A549 (cell line): ENCODE results near the gene GKN1. TPM values are rescaled to one million over a fixed set of nuclear protein-coding genes. Genes with fewer than 3 reads are reported as not detected.

Experiments
- ATAC-seq, 2 experiments: fragments of 200-7000 bp in 1 of 2; fragments of >200 bp in 1 of 2; cut with Nextera tagmentation in 1 of 2; cut with Tn5 transposase in 1 of 2; 3 replicates each; pipeline versions ENCODE4 v1.8.0 to v1.9.1; 2018 to 2020; ENCODE audit warnings: mild to moderate bottlenecking in 1 of 2, moderate library complexity in 1 of 2
- CTCF ChIA-PET: fragments of 300-600 bp; sonication (Branson Sonifier 250); formaldehyde crosslinking; extraction: SDS; loops from one replicate; lab custom pipeline; 2021; ENCODE audit warnings: antibody characterized with exemption, inconsistent platforms; lab: Yijun Ruan, JAX
- POLR2A ChIA-PET: fragments of 350-600 bp; formaldehyde crosslinking; extraction: SDS; loops from one replicate; lab custom pipeline; 2021; ENCODE audit warnings: antibody characterized with exemption, inconsistent platforms; lab: Yijun Ruan, JAX
- DNase-seq, 2 experiments: peaks; one replicate each; pipeline versions ENCODE4 v3.0.0 to v3.0.0-alpha.2; 2011 to 2016; ENCODE audit warnings: low read depth in 1 of 2, low spot score in 1 of 2
- FAIRE-seq: peaks from 2 replicates; lab custom pipeline; 2011; peaks lifted over from hg19 to GRCh38; lab: Jason Lieb, UNC
- H3K27ac ChIP-seq, 2 experiments: fragments of >200 bp; sonication (Bioruptor Twin); formaldehyde crosslinking; 3 replicates each; pipeline ENCODE4 v1.5.1; 2016 to 2017
- H3K4me1 ChIP-seq: fragments of >200 bp; sonication (Bioruptor Twin); formaldehyde crosslinking; 3 replicates; pipeline ENCODE4 v1.6.1; 2016
- H3K4me2 ChIP-seq: fragments of >200 bp; sonication (Bioruptor Twin); formaldehyde crosslinking; 3 replicates; pipeline ENCODE4 v1.6.1; 2016
- H3K4me3 ChIP-seq: fragments of >200 bp; sonication (Bioruptor Twin); formaldehyde crosslinking; 3 replicates; pipeline ENCODE4 v1.5.1; 2016
- H3K9me3 ChIP-seq: fragments of >200 bp; sonication (Bioruptor Twin); formaldehyde crosslinking; 3 replicates; pipeline ENCODE4 v1.6.1; 2016
- BHLHE40 ChIP-seq: IDR thresholded peaks from 2 replicates; pipeline ENCODE4 v1.6.1; 2012; ENCODE audit warnings: low read depth, low read length, inconsistent platforms
- CBX2 ChIP-seq: fragments of 200-600 bp; sonication (generic); IDR thresholded peaks from 2 replicates; pipeline ENCODE4 v1.6.1; 2016; ENCODE audit warnings: low read depth, mild to moderate bottlenecking, borderline replicate concordance
- CEBPB ChIP-seq, 2 experiments: fragments of >200 bp in 1 of 2; sonication (Bioruptor Twin) in 1 of 2; formaldehyde crosslinking in 1 of 2; IDR thresholded peaks; 2 replicates each; pipeline ENCODE4 v1.6.1; 2012 to 2016
- CHD2 ChIP-seq: fragments of 150-350 bp; IDR thresholded peaks from 2 replicates; pipeline ENCODE4 v1.6.1; 2014; ENCODE audit warnings: low read length; ENCODE audit not compliant: partially characterized antibody
- CHD4 ChIP-seq: fragments of 200-600 bp; sonication (generic); IDR thresholded peaks from 2 replicates; pipeline ENCODE4 v1.6.1; 2016; ENCODE audit warnings: antibody characterized with exemption, mild to moderate bottlenecking, borderline replicate concordance
- E2F6 ChIP-seq: IDR thresholded peaks from 2 replicates; pipeline ENCODE4 v1.6.1; 2012; ENCODE audit warnings: low read depth, borderline replicate concordance
- EHMT2 ChIP-seq: fragments of 200-600 bp; sonication (generic); IDR thresholded peaks from 2 replicates; pipeline ENCODE4 v1.6.1; 2016; ENCODE audit warnings: antibody characterized with exemption, low read depth, mild to moderate bottlenecking, moderate library complexity
- ELK1 ChIP-seq: fragments of 150-350 bp; IDR thresholded peaks from 2 replicates; pipeline ENCODE4 v1.6.1; 2014; ENCODE audit warnings: low read depth, mild to moderate bottlenecking, low read length
- ESRRA ChIP-seq: fragments of 150-350 bp; IDR thresholded peaks from 2 replicates; pipeline ENCODE4 v1.6.1; 2014; ENCODE audit warnings: mild to moderate bottlenecking, low read length, borderline replicate concordance
- FOSB ChIP-seq: fragments of 250-450 bp; sonication (Bioruptor Pico); IDR thresholded peaks from 2 replicates; pipeline ENCODE4 v1.5.0; 2020; ENCODE audit warnings: mild to moderate bottlenecking, moderate library complexity
- FOXS1 ChIP-seq: fragments of 250-450 bp; sonication (Bioruptor Pico); IDR thresholded peaks from 2 replicates; pipeline ENCODE4 v1.5.0; 2020; ENCODE audit warnings: mild to moderate bottlenecking, moderate library complexity
- GATA3 ChIP-seq: IDR thresholded peaks from 2 replicates; pipeline ENCODE4 v1.6.1; 2012; ENCODE audit warnings: borderline replicate concordance
- HDAC2 ChIP-seq: fragments of 200-600 bp; sonication (generic); IDR thresholded peaks from 2 replicates; pipeline ENCODE4 v1.6.1; 2016
- HEYL ChIP-seq: fragments of 250-450 bp; sonication (Bioruptor Pico); IDR thresholded peaks from 2 replicates; pipeline ENCODE4 v1.8.0; 2021; ENCODE audit warnings: mild to moderate bottlenecking, moderate library complexity
- HOXA7 ChIP-seq: fragments of 250-450 bp; sonication (Bioruptor Pico); IDR thresholded peaks from 2 replicates; pipeline ENCODE4 v1.5.0; 2020; ENCODE audit warnings: mild to moderate bottlenecking, moderate library complexity
- HOXB13 ChIP-seq: fragments of 250-450 bp; sonication (Bioruptor Pico); IDR thresholded peaks from 2 replicates; pipeline ENCODE4 v1.5.0; 2020; ENCODE audit warnings: low read depth, mild to moderate bottlenecking, moderate library complexity
- JUNB ChIP-seq: fragments of >200 bp; sonication (Bioruptor Twin); formaldehyde crosslinking; IDR thresholded peaks from 2 replicates; pipeline ENCODE4 v1.6.1; 2016
- KDM5A ChIP-seq: fragments of 200-600 bp; sonication (generic); IDR thresholded peaks from 2 replicates; pipeline ENCODE4 v1.6.1; 2016; ENCODE audit warnings: antibody characterized with exemption, mild to moderate bottlenecking
- MAX ChIP-seq: IDR thresholded peaks from 2 replicates; pipeline ENCODE4 v1.6.1; 2012
- MAZ ChIP-seq: fragments of 150-350 bp; IDR thresholded peaks from 2 replicates; pipeline ENCODE4 v1.6.1; 2014; ENCODE audit warnings: antibody characterized with exemption, low read depth, low read length, borderline replicate concordance
- MYC ChIP-seq: IDR thresholded peaks from 2 replicates; pipeline ENCODE4 v1.6.1; 2012; ENCODE audit warnings: mild to moderate bottlenecking, inconsistent platforms, low read length, improper control_type of control experiment, borderline replicate concordance
- NFE2L2 ChIP-seq: fragments of 150-350 bp; conservative IDR thresholded peaks from 2 replicates; pipeline ENCODE4 v1.6.1; 2014; ENCODE audit warnings: low read length
- NPAS2 ChIP-seq: fragments of 250-450 bp; sonication (Bioruptor Pico); IDR thresholded peaks from 2 replicates; pipeline ENCODE4 v1.8.0; 2022; ENCODE audit warnings: mild to moderate bottlenecking, moderate library complexity, borderline replicate concordance
- PHF8 ChIP-seq: fragments of 200-600 bp; sonication (generic); IDR thresholded peaks from 2 replicates; pipeline ENCODE4 v1.6.1; 2016; ENCODE audit warnings: low read depth, mild to moderate bottlenecking, antibody characterized with exemption, moderate library complexity, borderline replicate concordance
- RARB ChIP-seq: fragments of 250-450 bp; sonication (Bioruptor Pico); IDR thresholded peaks from 2 replicates; pipeline ENCODE4 v1.8.0; 2021; ENCODE audit warnings: mild to moderate bottlenecking, moderate library complexity
- RCOR1 ChIP-seq: fragments of 150-350 bp; IDR thresholded peaks from 2 replicates; pipeline ENCODE4 v1.6.1; 2014; ENCODE audit warnings: antibody characterized with exemption, low read length, low read depth
- RFX5 ChIP-seq: fragments of 450-650 bp; IDR thresholded peaks from 2 replicates; pipeline ENCODE4 v1.7.1; 2014; ENCODE audit warnings: antibody characterized with exemption, mild to moderate bottlenecking, moderate library complexity
- RNF2 ChIP-seq: fragments of 200-600 bp; sonication (generic); IDR thresholded peaks from 2 replicates; pipeline ENCODE4 v1.6.1; 2016; ENCODE audit warnings: low read depth, mild to moderate bottlenecking, antibody characterized with exemption, moderate library complexity, borderline replicate concordance
- SMC3 ChIP-seq: fragments of >200 bp; sonication (Bioruptor Twin); formaldehyde crosslinking; IDR thresholded peaks from 3 replicates; pipeline ENCODE4 v1.6.1; 2018; ENCODE audit warnings: inconsistent platforms
- SREBF2 ChIP-seq: fragments of 450-650 bp; IDR thresholded peaks from 2 replicates; pipeline ENCODE4 v1.6.1; 2014; ENCODE audit warnings: mild to moderate bottlenecking, moderate library complexity
- ZSCAN20 ChIP-seq: fragments of 250-450 bp; sonication (Bioruptor Pico); IDR thresholded peaks from 2 replicates; pipeline ENCODE4 v1.8.0; 2022; ENCODE audit warnings: mild to moderate bottlenecking, moderate library complexity
- WGBS: methylation state at CpG from one replicate; pipeline ENCODE4 v1.1.6; 2017; ENCODE audit errors: missing lambda C conversion rate; 5-methylcytosine and 5-hydroxymethylcytosine counted together
- polyA plus RNA-seq, 4 experiments: library from polyadenylated mRNA; depleted of rRNA in 3 of 4; stranded (reverse); fragments of >200 nt; fragmentation: RNase III in 1 of 4; extraction: RNeasy Plus Mini Kit Qiagen cat#74134 plus additional on column Dnase treatment in 1 of 4; gene quantifications; 2 replicates in 3 of 4; 3 replicates in 1 of 4; pipeline ENCODE4 v1.2.3, GENCODE V29; 2011 to 2017

Gene GKN1
- polyA plus RNA-seq, 2 of the 4 experiments (the other 2 are of a cell fraction): 0.35 to 0.45 TPM

- POLR2A ChIA-PET: no interaction called here
- no peak for DNase-seq
- H3K4me3 ChIP-seq: no peak overlapping the region
- CTCF ChIA-PET: interaction anchor here (1.3 to 6.7 kb wide), 5 partner anchors 12 to 468 kb away, joined by 3 to 38 read pairs (median 6); partner anchors contain the start of gene ANTXR1
- H3K4me2 ChIP-seq: no peak overlapping the region
- no peak for FAIRE-seq
- peaks cover 14% of the 10 kb centered on the region for H3K4me1 ChIP-seq
- H3K27ac ChIP-seq: no peak overlapping the region
- no peaks in the 10 kb centered on the region for H3K9me3 ChIP-seq
- 56% methylated on average over 4 of the region's 4 CpGs for WGBS
- ATAC-seq: no peak
- no peak for TF ChIP-seq GATA3
- TF ChIP-seq RNF2: no peak
Observed at GRCh38 chr2:68931799-68932198, 42.6 kb upstream of the GKN1 start.

- TF ChIP-seq RARB (CRISPR knock-in tag) (no peak), MAX (no peak), SREBF2 (no peak), BHLHE40 (no peak), RFX5 (no peak), E2F6 (no peak), CHD2 (no peak), ESRRA (no peak), FOXS1 (CRISPR knock-in tag) (no peak), EHMT2 (no peak), MAZ (no peak), FOSB (CRISPR knock-in tag) (no peak), HEYL (no peak), JUNB (no peak)
- Histone ChIP-seq H3K4me1 (peaks cover 13% of the 10 kb centered on the region), H3K9me3 (no peaks in the 10 kb centered on the region), H3K4me2 (no peak overlapping the region), H3K27ac (no peak overlapping the region), H3K4me3 (no peak overlapping the region)
- ChIA-PET POLR2A (no interaction called here), CTCF (interaction anchor here (0.8 to 6.7 kb wide), 8 partner anchors 11 to 469 kb away, joined by 3 to 38 read pairs (median 5); partner anchors contain the start of gene ANTXR1)
- ATAC-seq (peak; percentile 27 to 66; a peak in 3 of 6 replicates), DNase-seq (no peak), FAIRE-seq (no peak)
- WGBS: 62% methylated on average over 4 of the region's 4 CpGs
Observed at GRCh38 chr2:68932402-68932801, 42.0 kb upstream of the GKN1 start.

- POLR2A ChIA-PET: no interaction called here
- TF ChIP-seq CEBPB (IDR thresholded peaks at IDR 0.05) (no peak), NFE2L2 (no peak), ZSCAN20 (CRISPR knock-in tag) (no peak), JUNB (no peak), CBX2 (no peak), HEYL (no peak), HOXA7 (CRISPR knock-in tag) (no peak), HDAC2 (no peak), MAX (no peak), SMC3 (no peak), ESRRA (no peak), BHLHE40 (no peak), PHF8 (no peak), KDM5A (no peak), HOXB13 (CRISPR knock-in tag) (no peak), RCOR1 (no peak), CHD4 (no peak), NPAS2 (CRISPR knock-in tag) (no peak), MYC (no peak), ELK1 (no peak)
- WGBS: 85% methylated on average over 3 of the region's 3 CpGs
- Histone ChIP-seq H3K4me3 (no peak overlapping the region), H3K4me1 (peaks cover 13% of the 10 kb centered on the region), H3K4me2 (no peak overlapping the region), H3K9me3 (no peaks in the 10 kb centered on the region), H3K27ac (no peak overlapping the region)
- ATAC-seq (no peak), DNase-seq (no peak), FAIRE-seq (no peak)
- CTCF ChIA-PET: interaction anchor here (1.0 to 6.7 kb wide), 7 partner anchors 8 to 373 kb away, joined by 3 to 57 read pairs (median 6); no protein-coding TSS in a partner anchor
Observed at GRCh38 chr2:68934021-68934420, 40.4 kb upstream of the GKN1 start.
